ENCODE measurements around the gene ASIC2.
"Not testable (repeated sequence)": the region's sequence is repeated elsewhere in the genome, so short reads cannot be mapped to it uniquely, and the experiment has no call there.

Gene ASIC2

DNA sequence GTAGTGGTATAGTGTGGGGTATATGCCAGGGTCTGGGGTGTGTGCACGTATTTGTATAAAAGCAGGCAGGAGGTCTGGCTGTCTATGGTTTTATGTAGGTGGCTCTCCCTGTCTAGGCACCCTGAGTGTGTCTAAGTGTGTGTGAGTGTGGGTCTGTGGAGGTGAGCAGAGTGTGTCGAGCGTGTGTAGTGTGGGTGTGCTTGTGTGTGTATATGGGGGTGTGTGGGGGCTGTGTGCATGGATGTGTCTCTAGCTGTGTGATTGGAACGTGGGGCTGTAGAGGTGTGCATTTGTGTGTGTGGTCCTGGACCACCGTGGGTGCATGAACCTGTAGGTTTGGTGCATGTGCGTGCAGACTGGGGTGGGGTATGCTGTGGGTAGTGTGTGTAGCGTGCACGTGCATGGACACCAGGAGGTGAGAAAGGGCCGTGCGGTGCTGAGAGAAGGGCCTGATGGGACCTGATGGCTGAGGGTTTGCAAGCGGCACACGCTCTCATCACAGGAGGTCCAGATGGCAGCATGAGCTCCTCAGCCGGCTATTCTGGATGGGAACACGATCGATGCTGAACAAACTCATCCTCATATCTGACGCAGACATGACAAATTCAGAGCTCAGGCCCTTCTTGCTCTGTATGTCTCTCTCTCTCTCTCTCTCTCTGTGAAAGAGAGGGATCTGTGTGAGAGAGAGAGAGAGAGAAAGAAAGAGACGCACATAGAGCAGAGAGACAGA, 273.8 kb downstream of the ASIC2 start:
- no peak for DNase-seq (ENCODE audit: low read depth)

DNA sequence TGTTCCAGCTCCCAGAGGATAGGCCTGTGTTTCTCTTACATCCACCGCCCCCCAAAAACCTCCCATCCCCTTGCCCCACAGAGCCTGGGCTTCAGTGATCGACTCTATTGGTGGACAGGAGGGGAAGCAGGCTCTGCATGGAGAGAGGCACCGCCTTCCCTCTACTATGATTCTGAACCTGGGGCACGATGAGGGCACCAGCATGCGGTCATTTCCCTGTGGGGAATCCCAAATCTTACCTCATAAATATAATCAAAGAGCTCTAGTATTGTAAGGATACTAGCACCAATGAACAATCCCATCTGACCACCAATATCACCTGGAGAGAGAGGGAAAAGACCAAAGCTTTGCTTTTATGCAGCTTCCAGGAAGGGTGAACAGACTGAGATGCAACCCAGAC, 275.7 kb downstream of the ASIC2 start:
- no peak for DNase-seq (ENCODE audit: low read depth)

DNA sequence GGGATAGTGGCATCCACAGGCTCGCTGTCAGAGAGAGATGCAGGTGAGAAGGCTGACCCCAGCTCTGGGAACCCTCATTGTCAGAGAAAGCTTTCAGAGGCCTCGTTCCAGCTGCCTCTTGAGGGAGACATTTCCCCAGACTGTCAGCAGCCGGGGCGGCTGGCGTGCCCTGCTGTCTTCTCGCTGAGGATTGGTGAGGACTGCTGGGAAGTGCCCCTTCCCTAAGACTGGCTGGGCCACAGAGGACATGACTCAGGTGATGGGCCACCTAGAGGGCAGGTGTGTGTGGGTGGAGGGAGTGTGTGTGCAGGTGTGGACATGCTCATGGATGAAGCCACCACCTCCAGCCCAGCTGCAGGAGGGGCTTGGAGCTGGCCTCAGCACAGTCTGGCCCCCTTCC, 276.2 kb downstream of the ASIC2 start:
- no peak for DNase-seq (ENCODE audit: low read depth)

DNA sequence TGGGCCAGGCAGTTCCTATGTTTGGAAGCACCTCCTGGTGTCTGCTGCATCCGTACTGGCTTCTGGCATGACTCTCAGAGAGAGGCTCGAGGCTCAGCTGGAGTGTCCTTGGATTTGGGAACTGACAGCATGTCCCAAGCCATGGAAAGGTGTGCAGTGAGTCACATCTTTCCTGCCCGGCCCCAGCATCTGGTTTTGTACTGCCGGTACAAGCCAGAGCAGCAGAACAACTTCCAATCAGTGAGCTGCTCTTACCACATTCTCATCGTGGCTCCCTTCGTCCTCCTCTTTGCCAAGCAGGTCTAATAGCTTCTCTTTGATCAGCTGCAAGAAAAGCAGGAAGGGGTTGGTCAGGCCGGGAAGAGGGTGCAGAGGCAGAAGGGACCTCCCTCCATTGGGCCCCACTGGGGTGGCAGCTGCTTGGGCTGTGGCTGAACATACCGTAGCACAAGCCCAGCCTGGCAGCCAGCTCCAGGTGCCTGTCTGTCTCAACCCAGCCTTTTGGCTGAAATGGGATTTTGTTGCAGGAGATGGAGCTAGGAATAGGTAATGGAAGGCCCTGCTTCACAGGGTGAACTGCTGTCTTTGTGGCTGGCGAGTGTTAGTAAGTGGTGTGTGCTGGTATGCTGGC, 277.3 kb downstream of the ASIC2 start:
- DNase-seq (ENCODE audit: low read depth): no peak

DNA sequence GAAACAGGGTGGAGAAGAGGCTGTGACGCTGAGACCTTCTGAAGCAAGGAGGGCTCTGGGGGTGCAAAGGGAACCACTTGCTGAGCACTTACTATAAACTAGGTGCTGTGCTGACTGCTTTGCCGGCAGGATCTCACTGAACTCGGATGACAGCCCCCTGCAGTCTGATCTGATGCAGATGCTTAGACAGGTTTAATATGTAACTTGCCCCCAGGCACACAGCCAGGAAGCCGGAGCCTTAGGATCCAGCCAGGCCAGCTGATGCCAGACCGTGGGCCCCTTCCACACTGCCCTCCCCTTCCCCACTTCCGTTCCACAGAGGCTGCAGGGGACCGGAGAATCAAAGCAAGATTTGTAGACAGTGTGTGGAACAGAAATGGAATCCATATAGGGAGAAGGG, 278.3 kb downstream of the ASIC2 start:
- no peak for DNase-seq (ENCODE audit: low read depth)

- DNase-seq (ENCODE audit: low read depth): no peak
These were observed 279.3 kb downstream of the ASIC2 start for GRCh38 chr17:33013596-33014375.

GRCh38 chr17:33012522-33013033, 280.5 kb downstream of the ASIC2 start:
- DNase-seq (ENCODE audit: low read depth): no peak

DNA sequence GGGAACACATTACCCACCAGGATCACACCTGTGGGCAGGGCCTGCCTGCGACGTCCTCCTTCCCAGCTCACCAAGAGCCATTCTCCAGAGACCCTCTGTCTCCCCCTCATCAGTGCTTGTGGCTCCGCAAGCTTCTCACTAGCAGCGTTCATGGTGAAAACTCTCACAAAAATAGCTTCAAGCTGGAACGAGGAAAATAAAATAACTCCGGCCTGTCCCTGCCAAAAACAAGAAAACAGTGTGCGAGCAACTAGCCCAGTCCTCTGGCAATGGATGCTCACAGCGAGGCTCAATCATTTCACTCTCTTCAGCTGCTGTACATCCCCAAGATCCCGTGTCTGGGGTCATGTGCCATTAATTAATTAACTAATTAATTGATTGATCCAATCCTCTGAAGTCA, 283.5 kb downstream of the ASIC2 start:
- DNase-seq (ENCODE audit: low read depth): no peak

- no peak for DNase-seq (ENCODE audit: low read depth)
These were observed 285.9 kb downstream of the ASIC2 start for GRCh38 chr17:33007186-33007585.

DNA sequence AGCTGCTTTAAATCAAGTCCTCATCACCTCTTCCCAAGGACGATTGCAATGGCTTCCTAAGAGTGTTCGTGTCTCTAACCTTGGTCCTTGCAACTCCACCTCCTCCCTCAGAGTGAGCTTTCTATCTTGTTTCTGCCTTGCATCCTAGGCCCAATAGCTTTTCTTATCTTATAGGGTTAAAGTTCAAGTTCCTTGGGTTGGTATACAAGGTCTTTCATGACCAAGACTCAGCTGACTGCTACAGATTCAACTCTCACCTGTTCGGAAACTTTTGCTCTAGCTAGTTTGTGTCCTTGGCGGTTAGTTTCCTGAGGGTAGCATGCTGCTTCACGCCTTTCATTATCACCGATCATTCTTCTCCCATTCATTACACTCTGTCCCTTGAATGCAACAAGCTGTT, 290.8 kb downstream of the ASIC2 start:
- no peak for DNase-seq (ENCODE audit: low read depth)

- no peak for DNase-seq (ENCODE audit: low read depth)
These were observed 294.2 kb downstream of the ASIC2 start for GRCh38 chr17:32998887-32999228.

GRCh38 chr17:32998111-32998886, 294.8 kb downstream of the ASIC2 start:
- DNase-seq (ENCODE audit: low read depth): peak; percentile 21

DNA sequence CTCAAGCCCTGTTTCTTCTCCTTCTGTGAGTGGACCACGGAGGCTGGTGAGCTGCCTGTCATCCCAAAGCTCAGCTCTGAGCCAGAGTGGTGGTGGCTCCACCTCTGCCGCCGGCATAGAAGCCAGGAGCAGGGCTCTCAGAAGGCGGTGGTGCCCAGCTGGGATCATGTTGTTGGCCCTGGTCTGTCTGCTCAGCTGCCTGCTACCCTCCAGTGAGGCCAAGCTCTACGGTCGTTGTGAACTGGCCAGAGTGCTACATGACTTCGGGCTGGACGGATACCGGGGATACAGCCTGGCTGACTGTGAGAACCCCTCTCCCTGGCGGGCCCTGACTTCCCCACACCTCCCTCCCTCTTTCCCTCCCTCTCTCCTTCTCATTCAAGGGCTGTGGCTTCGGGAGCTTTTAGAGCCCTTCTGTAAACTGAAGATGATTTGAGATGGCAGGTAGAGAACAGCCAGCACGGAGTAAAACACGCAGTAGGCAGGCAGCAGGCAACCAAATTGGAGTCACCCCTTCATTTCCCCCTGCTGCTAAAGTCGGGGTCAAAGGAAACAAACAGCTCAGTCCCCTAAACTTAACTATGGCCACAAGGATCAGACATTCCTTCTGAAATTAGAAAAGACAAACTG, 297.6 kb downstream of the ASIC2 start:
- no peak for DNase-seq (ENCODE audit: low read depth)

DNA sequence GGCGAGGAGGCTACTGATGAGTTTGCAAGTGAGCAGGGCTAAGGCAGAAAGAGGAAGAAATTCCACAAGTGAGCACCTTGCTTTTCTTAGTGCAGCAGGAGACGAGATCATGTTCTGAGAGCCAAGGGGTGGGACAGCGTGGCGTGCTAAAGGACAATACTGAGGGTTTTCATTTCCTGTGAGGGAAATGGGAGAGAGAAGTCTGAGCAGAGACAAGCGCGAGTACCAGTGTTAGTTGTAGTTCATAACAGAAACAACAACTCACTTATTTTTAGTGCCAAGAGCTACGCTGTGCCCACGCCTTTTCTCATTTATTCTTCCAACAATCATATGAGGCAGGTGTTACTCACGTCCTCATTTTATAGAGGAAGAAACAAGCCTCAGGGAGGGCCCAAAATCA, 299.1 kb downstream of the ASIC2 start:
- DNase-seq (ENCODE audit: low read depth): no peak

GRCh38 chr17:32992321-32993033, 300.6 kb downstream of the ASIC2 start:
- no peak for DNase-seq (ENCODE audit: low read depth)

DNA sequence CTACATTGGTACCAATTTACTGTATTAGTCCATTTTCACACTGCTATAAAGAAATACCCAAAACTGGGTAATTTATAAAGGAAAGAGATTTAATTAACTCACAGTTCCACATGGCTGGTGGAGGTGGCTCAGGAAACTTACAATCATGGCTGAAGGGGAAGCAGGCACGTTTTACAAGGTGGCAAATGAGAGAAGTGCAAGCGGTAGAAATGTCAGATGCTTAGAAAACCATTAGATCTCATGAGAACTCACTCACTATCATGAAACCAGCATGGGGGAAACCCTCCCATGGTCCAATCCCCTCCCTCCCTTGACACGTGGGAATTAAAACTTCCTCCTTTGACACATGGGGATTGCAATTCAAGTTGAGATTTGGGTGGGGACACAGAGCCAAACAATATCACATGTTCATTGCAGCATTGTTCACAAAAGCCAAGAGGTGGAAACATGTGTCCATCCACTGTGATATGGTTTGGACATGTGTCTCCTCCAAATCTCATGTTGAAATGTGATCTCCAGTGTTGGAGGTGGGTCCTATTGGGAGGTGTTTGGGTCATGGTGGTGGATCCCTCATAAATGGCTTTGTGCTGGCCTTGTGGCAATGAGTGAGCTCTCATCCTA, 304.5 kb downstream of the ASIC2 start:
- DNase-seq (ENCODE audit: low read depth): no peak

DNA sequence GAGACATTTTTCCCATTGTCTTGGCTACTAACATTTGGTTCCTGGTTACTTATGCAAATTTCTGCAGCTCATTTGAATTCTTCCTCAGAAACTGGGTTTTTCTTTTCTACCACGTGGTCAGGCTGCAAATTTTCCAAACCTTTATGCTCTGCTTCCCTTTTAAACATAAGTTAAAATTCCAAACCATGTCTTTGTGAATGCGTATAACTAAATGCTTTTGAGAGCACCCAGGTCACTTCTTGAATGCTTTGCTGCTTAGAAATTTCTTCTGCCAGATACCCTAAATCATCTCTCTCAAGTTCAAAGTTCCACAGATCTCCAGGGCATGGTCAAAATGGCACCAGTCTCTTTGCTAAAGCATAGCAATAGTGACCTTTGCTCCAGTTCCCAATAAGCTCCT, 305.2 kb downstream of the ASIC2 start:
- not testable (repeated sequence) for DNase-seq (ENCODE audit: low read depth)

DNA sequence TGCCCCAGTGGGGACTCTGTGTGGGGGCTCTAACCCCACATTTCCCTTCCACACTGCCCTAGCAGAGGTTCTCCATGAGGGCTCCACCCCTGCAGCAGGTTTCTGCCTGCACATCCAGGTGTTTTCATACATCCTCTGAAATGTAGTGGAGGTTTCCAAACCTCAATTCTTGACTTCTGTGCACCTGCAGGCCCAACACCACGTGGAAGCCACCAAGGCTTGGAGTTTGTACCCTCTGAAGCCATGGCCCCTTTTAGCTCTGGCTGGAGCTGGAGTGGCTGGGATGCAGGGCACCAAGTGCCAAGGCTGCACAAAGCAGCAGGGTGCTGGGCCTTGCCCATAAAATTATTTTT, 305.7 kb downstream of the ASIC2 start:
- DNase-seq (ENCODE audit: low read depth): not testable (repeated sequence)

GRCh38 chr17:32985050-32985756, 307.9 kb downstream of the ASIC2 start:
- no peak for DNase-seq (ENCODE audit: low read depth)

DNA sequence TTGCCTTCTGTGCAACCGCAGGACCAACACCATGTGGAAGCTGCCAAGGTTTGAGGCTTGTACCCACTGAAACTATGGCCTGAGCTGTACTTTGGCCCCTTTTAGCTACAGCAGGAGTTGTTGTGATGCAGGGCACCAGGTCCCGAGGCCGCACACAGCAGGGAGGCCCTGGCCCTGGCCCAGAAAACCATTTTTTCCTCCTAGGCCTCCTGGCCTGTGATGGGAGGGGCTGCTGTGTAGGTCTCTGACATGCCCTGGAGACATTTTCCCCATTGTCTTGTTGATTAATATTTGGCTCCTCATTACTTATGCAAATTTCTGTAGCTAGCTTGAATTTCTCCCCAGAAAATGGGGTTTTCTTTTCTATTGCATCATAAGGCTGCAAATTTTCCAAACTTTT, 311.5 kb downstream of the ASIC2 start:
- not testable (repeated sequence) for DNase-seq (ENCODE audit: low read depth)

All from stimulated activated CD8-positive, alpha-beta memory T cell treated with anti-CD3 and anti-CD28 coated beads, Interleukin-12 subunit alpha, Interleukin-12 subunit beta, amount 100 ng/mL, for 4 hours (primary cell).